ENCODE results near the gene ADCY10.
A peak's percentile ranks its signal among the peaks of the same experiment; 100 is the strongest.
"Not testable (repeated sequence)": the region's sequence is repeated elsewhere in the genome, so short reads cannot be mapped to it uniquely, and the experiment has no call there.

Gene ADCY10

DNA sequence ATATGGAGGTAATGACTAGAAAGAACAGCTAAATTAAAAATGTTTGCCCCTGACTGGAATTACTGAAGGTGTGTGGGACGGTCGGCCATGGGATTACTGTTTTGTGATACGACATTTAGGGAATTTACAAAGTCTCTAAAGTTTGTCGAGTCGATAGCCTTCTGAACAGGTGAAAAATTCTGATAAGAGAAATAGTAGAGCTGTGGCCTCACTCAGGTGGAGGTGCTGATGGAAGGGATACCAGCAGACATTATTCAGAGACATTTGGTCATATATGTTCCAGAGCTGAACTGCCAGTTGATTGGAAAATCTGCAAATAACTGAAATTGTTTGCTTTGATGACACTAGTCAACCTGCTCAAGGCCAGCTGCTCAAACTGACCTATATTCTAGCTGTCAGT, 71.1 kb downstream of the ADCY10 start:
- no peak for DNase-seq

DNA sequence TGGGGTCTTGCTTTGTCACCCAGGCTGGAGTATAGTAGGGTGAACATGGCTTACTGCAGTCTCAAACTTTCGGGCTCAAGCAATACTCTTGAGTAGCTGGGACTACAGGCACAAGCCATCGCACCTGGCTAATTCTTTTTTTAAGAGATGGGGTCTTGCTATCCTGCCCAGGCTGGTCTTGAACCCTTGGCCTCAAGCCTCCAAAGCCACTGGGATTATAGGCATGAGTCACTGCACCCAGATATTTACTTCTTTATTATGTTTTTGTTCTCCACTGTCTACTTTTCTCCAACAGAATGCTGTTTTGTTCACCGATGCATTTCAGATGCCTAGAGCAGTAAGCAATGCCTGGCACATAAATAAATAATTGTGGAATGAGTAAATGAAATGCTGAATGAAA, 72.4 kb downstream of the ADCY10 start:
- no peak for DNase-seq

DNA sequence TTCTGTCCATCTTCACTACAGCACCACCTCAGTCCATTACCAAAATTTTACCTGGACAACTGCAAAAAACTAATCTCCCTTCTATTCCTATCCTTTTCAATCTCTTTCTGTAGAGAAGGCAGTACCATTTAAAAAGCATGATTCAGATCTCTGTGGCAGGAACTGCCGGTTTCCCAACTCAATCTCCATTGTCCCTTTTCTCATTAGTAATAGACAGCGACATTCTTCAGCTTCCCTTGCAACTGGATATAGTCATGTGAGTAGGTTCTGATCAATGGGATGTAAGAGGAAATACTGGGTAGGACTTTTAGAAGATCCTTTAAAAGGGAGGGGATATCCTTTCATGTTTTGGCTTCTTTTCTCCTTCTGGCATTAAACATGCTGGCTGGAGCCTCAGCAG, 74.9 kb downstream of the ADCY10 start:
- no peak for DNase-seq

DNA sequence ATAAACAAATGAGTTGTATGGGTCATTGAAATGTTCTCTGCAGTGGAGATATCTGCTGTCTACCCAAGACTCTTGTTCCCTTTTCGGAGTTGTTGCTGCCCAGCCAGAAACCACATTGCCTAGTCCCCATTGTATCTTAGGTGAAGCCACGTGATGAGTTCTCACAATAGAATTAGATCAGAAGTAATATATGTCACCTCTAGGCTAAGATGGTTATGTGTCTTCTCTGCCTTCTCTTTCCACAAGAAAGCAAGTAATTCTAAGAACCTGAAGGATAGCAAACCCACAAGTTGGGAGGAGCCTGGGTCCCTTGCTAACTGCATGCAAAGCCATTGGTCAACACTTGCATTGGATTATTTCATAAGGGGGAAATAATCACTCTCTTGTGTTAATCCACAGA, 76.6 kb downstream of the ADCY10 start:
- no peak for DNase-seq

GRCh38 chr1:167836197-167836596, 77.7 kb downstream of the ADCY10 start:
- no peak for DNase-seq

DNA sequence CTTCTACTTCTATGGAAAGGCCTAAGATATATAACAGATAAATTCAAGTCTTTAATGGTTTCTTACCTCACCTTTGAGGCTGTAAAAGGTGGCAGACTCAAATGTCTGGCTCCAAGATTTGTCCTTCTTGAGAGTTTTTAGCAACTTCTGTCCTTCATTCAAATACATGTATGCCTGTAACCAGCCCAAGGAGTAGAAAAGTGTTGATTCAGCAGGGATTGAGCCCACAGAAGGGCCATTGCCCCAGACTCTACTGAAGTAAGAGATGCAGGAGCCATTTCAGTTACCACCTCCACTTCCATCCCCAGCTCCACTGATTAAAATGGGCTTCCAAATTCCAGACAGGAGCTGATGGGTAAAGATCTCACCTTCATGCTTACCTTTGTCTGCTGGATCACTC, 80.0 kb downstream of the ADCY10 start:
- DNase-seq, result no peak

DNA sequence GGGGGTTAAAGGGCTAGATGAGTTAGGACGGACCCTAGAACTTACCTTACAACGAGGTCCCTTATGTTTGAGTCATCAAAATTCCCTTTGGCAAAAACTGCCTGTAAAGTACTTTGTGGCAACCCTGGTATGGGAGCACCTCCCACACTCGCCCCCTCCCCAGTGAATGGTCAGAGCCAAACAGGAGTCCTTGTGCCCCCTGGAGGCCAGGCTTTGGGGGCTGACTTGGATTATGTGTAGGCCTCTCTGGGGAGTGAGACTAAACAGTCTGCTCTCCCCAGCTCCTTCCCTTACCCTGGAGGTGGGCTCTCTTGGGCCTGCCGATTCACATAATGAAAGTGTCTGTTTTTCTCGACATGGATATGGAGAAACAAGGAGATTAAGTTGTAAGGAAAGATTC, 81.2 kb downstream of the ADCY10 start:
- no peak for DNase-seq

DNA sequence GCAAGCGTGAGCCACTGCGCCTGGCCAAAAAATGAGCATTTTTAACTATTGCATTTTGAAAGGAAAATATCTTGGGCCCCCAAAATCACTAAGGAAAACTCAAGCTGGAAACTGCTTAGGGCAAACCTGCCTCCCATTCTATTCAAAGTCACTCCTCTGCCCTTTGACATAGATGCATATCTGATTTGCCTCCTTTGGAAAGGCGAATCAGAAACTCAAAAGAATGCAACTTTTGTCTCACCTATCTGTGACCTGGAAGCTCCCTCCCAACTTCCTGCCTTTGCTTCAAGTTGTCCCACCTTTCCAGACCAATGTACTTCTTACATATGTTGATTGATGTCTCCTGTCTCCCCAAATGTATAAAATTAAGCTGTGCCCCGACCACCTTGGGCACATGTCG, 83.3 kb downstream of the ADCY10 start:
- DNase-seq, result not testable (repeated sequence)

- DNase-seq, result no peak
Measured at GRCh38 chr1:167829868-167830267, 84.1 kb downstream of the ADCY10 start.

- DNase-seq, result no peak
Measured at GRCh38 chr1:167826127-167826526, 87.8 kb downstream of the ADCY10 start.

DNA sequence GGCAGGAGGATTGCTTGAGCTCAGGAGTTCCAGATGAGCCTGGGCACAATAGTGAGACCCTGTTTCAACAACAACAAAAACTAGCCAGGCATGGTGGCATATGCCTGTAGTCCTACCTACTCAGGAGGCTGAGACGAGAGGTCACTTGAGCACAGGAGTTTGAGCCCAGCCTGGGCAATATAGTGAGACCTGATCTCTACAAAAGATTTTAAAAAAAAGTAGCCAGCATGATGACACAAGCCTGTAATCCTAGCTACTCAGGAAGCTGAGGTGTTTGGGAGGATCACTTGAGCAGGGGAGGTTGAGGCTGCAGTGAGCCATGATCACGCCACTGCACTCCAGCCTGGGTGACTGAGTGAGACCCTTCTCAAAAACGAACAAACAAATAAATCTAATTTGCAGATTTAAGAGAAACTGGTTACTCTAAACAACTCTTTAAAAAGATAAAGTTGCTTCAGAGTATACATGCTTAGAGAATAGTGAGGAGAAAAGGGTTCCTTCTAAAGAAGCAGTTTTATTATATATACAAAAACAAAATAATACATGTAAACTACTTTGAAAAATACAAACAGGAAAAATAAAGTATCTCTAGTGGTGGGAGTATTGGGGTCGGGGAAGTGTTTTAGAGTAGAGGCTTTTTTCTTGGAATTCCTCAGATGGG, 88.4 kb downstream of the ADCY10 start:
- DNase-seq, result no peak

GRCh38 chr1:167824163-167824794, 89.7 kb downstream of the ADCY10 start:
- no peak for DNase-seq

GRCh38 chr1:167821969-167822685, 91.8 kb downstream of the ADCY10 start:
- no peak for DNase-seq

- DNase-seq, result no peak
Measured at GRCh38 chr1:167821356-167821685, 92.6 kb downstream of the ADCY10 start.

DNA sequence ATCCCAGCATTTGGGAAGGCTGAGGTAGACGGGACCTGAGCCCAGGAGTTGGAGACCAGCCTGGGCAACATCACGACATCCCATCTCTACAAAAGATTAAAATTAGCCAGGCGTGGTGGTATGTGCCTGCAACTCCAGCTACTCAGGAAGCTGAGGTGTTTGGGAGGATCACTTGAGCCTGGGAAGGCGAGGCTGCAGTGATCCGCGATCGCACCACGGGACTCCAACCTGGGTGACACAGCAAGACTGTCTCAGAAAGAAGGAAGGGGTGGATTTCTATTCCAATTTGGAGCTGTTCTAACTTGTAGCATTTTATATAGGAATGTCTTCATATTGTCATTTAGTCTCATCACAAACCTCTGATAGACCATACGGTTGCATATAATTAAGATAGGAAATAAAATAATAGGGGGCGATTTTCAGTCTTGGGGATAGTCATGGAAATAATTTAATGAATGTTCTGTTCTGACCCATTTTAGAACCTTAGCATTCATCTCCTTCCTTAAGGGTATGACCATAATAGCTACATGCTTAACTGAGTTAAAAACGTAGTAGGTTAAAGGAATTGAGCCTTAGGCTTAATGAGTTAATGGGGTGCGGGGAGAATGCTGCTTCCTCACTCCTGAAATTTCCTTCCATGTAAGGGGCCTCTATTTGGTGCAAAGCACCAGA, 93.1 kb downstream of the ADCY10 start:
- no peak for DNase-seq

- peak; percentile 44 to 86 for DNase-seq
Measured at GRCh38 chr1:167819849-167820683, 93.9 kb downstream of the ADCY10 start.

GRCh38 chr1:167815650-167816049, 98.3 kb downstream of the ADCY10 start:
- no peak for DNase-seq

GRCh38 chr1:167812972-167813371, 101.0 kb downstream of the ADCY10 start:
- no peak for DNase-seq

DNA sequence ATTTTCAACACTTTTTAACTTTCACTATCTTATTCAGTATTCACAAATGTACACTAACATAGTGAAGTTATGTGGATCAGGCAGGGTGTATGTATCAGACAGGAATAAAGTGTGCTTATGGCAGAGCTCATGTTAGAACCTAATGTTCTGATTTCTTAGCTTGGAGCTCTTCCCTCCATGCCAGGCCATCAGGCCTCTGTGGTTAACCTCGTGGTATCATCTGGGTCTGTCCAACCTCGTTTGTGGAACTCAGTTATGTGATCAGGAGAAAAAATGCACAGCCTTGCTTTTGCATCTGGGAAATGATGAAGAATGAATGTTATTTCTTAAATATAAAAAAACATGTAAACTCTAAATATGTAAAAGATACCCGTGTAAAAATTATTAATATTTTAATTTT, 105.2 kb downstream of the ADCY10 start:
- no peak for DNase-seq

GRCh38 chr1:167808104-167808503, 105.8 kb downstream of the ADCY10 start:
- no peak for DNase-seq

DNA sequence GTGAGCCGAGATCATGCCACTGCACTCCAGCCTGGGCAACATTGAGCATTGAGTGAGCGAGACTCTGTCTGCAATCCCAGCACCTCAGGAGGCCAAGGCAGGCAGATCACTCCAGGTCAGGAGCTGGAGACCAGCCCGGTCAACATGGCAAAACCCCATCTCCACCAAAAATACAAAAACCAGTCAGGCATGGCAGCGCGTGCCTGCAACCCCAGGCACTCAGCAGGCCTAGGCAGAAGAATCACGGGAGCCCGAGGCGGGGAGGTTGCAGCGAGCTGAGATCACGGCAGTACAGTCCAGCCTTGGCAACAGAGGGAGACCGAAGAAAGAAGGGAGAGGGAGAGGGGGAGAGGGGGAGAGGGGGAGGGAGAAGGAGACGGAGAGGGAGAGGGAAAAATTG, 107.3 kb downstream of the ADCY10 start:
- not testable (repeated sequence) for DNase-seq

DNA sequence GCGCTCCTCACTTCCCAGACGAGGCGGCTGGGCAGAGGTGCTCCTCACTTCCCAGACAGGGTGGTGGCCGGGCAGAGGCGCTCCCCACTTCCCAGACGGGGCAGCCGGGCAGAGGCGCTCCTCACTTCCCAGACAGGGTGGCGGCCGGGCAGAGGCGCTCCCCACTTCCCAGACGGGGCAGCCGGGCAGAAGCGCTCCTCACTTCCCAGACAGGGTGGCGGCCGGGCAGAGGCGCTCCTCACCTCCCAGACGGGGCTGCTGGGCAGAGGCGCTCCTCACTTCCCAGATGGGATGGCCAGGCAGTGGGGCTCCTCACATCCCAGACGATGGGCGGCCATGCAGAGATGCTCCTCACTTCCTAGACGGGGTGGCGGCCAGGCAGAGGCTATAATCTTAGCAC, 107.7 kb downstream of the ADCY10 start:
- DNase-seq, result not testable (repeated sequence)

GRCh38 chr1:167805041-167805556, 108.8 kb downstream of the ADCY10 start:
- DNase-seq, result no peak

Data from SW 1271 (cell line).